Stimulated activated CD4-positive, alpha-beta T cell treated with anti-CD3 and anti-CD28 coated beads, Interleukin-4, amount 100 ng/mL, for 48 hours (primary cell): ENCODE measurements around the gene CEP350.
A peak's percentile ranks its signal among the peaks of the same experiment; 100 is the strongest.

Experiments
- DNase-seq, 2 donors: peaks; one replicate each; pipeline ENCODE4 v3.0.0-alpha.2; 2020; ENCODE audit warnings: low read depth in 2 of 2

Gene CEP350, protein sequence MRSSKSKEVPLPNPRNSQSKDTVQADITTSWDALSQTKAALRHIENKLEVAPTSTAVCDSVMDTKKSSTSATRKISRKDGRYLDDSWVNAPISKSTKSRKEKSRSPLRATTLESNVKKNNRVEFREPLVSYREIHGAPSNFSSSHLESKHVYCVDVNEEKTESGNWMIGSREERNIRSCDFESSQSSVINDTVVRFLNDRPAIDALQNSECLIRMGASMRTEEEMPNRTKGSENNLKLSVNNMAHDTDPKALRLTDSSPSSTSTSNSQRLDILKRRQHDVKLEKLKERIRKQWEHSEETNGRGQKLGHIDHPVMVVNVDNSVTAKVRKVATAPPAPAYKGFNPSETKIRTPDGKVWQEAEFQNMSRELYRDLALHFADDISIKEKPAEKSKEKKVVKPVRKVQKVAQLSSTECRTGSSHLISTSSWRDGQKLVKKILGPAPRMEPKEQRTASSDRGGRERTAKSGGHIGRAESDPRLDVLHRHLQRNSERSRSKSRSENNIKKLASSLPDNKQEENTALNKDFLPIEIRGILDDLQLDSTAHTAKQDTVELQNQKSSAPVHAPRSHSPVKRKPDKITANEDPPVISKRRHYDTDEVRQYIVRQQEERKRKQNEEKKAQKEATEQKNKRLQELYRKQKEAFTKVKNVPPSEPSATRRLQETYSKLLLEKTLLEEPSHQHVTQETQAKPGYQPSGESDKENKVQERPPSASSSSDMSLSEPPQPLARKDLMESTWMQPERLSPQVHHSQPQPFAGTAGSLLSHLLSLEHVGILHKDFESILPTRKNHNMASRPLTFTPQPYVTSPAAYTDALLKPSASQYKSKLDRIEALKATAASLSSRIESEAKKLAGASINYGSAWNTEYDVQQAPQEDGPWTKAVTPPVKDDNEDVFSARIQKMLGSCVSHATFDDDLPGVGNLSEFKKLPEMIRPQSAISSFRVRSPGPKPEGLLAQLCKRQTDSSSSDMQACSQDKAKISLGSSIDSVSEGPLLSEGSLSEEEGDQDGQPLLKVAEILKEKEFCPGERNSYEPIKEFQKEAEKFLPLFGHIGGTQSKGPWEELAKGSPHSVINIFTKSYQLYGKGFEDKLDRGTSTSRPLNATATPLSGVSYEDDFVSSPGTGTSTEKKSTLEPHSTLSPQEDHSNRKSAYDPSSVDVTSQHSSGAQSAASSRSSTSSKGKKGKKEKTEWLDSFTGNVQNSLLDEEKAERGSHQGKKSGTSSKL (N-terminal part only)

DNA sequence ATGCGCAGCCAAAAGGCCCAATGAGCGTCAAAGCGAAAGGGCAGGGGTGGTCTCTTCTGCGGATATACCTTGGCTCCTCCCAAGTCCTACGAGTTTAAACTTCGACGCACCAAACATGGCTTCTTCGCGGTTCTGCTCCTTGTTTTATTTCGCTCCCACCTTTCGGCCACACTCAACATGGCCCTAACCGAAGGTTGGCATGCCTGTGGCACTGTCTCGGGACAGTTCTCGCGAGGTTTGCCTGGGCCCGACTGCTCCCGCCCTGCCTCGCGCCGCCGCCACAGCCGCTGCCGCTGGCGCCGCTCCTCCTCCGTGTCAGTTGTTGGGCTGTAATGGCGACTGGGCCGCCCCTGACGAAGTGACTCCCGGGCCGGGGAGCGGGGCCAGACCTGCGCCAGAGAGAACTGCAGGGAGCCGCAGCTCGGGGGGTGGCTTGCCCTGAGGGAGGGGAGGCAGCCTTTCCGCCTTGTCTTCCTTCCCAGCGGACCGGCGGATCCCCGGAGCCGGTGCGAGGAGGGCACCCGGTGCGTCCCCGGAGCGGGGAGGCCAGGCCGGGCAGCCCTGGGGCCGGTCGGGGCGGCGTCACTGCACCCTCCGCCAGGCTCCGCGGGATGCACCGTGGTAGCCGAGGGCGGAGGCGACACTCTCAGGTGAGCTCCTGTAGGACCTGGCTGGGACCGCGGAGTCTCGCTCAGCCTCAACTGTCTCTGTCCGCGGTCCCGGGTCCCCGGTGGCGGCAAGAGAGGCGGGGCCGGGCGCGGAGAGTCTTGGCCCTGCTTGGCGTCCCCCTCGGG, at the start of gene CEP350:
Gene CEP350 (plus strand): TSS at position 318 of the 794 bp plus-strand sequence. CDS start 31,372 bp downstream, outside the sequence.
- DNase-seq = peak; percentile 94 to 97

DNA sequence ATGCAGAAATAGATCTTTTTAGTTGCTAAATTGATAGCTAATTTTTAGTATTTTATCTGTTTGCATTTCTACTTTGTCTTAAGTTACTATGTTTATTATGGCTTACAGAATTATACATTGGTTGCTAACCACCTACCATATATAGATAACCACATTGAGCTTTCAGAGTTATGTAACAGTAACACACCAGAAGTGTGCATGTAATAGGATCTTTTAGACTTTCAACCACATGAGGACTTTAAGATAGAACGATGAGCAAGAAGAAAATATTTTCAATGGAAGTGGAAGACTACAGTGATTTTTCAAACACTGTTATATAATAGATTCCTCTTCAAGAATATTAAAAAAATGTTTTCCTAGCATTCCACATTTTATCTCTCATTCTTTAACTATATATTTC, 43.7 kb upstream of the CEP350 start:
- DNase-seq = no peak

DNA sequence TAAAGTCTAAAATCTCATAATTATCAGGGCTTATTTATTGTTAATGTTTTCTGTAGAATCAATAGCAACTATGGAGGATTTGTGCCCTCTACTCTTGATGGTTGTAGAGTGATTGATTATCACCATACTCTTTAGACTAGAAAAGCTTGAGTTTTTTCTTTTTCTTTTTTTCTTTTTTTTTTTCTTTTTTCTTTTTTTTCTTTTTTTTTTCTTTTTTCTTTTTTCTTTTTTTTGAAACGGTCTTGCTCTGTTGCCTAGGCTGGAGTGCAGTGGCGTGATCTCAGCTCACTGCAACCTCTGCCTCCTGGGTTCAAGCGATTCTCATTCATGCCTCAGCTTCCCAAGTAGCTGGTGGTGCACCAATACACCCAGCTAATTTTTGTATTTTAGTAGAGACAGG, 42.8 kb upstream of the CEP350 start:
- DNase-seq = no peak

DNA sequence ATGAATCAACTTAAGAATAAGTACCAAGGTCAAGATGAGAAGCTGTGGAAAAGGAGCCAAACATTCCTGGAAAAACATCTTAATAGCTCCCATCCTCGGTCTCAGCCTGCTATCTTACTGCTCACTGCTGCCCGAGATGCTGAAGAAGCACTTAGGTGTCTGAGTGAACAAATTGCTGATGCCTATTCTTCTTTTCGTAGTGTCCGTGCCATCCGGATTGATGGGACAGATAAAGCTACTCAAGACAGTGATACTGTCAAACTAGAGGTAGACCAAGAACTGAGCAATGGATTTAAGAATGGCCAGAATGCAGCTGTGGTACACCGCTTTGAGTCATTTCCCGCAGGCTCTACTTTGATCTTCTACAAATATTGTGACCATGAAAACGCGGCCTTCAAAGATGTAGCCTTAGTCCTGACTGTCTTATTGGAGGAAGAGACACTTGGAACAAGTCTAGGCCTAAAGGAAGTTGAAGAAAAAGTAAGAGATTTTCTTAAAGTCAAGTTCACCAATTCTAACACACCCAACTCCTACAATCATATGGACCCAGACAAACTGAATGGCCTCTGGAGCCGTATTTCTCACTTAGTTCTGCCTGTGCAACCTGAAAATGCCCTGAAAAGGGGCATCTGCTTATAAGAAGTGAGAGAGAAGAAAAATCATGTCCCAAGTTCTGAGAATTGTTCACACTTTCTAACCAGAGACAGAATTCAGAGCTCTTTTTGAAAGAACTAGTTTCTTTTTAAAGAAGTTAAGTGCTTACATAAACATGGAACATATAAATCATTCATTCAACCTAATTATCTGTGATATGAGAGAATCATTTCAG, 36.8 kb upstream of the CEP350 start:
- DNase-seq = no peak

DNA sequence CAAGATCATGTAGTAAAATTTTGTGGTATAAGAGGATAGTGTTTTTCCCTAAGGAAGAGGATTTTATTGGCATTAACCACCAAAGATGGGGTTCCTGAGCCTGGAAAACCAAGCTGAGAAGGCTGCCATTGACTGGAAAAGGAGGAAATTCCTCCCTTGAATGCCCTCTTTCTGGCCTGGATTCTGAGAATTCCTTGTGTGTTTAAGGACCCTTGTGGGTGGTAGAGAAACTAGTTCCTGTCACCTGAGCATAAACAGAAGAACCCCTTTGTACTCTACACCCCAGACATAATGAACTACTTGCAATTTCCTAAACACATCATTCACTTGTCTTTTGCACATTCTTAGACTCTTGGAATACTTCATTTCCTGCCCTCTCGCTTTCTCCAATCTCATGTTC, 33.1 kb upstream of the CEP350 start:
- DNase-seq = no peak

DNA sequence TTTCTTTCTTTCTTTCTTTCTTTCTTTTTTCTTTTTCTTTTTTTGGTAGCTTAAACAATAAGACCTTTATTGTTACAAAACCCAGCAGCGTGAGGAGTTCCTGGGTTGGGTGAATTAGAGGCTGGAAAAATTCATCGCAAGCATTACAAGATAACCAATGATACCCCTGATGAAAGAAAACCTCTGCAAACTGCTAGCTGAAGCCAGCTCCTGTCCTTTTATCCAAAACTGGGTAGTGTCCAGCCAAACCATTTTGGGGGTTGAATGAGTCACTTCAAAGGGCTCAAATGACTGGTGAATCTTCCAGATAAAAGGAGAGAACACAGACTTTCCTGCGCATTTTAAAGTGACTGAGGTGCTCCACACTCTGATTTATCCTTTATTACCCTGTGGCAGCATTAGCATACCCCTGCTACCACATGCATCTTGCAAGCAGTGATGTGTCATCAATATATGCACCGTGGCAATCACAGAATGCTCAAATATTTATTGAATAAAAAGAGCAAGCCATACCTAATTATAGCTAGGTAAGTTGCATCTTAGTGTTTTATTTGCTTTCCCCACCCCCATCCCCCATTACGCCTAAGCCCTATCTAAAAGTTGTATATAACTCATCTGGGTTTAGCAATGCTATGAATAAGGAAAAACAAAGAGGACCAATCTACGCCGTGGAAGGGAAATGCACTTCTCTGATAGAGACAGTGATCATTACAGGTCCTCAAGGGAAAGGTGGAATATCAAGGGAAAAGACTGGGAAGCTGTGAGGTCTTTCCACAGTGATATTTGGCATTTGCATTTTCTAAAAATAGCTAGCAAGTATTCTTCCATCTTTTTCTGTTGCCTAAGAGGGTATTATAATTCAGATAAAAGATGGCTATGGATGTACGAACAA, 32.4 kb upstream of the CEP350 start:
- no peak for DNase-seq

DNA sequence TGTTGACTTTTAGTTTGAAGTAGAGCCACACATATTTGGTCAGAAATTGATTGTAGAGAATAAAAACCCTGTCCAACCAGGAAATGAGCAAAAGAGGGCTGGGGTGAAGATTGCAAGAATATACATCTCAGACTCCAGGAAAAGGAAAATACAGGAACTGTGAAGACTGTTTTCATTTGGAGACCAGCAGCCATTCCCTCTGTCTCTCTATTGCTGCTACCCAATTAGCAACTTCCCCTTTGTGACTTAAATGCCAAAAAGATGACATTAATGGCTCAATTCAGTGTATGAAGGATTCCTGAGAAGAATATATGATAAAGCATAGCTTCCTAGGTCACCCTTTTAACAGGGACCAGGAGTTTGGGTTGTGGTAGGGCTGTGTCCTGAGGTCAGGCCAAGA, 31.6 kb upstream of the CEP350 start:
- no peak for DNase-seq

DNA sequence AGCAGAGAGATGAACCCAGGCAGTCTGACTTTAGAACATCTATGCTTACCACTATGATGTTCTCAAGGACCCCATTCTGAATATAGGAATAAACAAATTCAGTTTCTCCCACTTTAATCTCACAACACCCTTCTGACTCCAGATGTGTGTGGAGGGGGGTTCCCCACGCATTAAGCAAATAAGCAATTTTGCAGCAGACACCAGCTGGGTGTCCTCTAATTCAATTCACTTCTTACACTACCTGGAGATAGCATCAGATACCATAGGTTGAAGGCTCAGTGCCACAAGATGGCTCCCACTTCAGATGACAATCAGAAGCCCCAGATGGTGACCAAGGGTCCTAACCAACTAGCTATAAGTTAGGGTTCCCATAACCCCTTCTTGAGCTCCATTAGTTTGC, 30.3 kb upstream of the CEP350 start:
- no peak for DNase-seq

DNA sequence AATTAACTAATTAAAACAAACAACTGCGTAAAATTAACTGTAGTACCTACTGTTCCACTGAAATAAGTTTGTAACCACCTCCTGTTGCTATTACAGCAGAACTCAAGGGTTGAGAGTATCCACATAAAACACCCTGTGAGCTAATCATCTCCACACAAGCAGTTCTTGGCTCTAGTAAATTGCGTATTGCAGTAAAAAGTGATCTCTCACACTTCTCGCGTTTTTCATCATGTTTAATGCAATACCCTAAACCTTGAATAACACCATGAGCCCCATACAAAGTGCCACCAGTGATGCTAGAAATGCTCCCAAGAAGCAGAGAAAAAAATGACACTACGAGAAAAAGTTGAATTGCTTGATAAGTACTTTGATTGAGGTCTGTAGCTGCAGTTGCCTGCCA, 29.3 kb upstream of the CEP350 start:
- DNase-seq = no peak

DNA sequence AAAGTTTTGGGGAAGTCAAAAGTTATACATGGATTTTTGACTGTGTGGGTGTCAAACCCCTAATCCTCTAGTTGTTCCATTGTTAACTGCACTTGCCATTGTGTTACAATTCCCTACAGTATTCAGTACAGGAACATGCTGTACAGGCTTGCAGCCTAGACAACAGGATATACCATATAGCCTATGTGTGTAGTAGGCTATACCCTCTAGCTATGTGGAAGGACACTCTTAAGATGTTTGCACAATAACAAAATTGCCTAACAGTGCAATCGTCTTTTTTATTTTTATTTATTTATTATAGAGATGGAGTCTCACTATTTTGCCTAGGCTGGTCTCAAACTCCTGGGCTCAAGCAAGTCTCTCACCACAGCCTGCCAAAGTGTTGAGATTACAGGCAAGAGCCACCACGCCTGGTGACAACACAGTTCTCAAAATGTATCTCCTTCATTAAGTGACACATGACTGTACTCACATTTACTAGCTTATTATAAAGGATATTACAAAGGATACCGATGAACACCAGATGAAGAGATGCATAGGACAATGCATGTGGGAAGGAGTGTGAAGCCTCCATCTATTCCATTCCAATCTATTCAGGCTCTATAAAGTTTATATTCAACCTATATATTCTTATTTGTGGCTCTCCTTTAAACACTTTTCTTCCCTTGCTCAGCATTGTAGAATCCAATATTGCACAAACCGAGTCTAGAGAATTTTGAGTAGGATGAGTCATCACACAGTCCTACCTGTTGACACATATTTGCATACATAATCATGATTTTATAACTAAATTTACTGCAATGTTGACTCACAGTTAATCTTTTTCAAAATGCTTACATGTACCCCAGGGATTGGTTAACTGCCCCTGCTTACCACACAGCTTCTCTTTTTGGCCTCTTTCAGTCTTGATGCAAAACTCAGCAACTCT, 28.4 kb upstream of the CEP350 start:
- no peak for DNase-seq

DNA sequence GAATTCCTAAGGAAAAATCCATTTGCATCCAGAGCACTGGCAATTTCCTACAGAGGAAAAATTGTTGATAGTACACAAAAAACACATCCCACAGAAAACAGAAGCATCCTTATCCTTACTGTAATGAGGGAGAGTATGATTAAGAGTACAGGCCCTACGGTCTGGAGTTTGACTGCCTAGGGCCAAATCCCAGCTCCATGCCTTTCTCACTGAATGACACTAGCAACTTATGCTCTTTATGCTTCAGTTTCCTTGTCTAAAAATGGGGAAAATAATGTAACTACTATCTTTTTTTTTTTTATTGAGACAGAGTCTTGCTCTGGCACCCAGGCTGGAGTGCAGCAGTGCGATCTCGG, 27.8 kb upstream of the CEP350 start:
- no peak for DNase-seq

DNA sequence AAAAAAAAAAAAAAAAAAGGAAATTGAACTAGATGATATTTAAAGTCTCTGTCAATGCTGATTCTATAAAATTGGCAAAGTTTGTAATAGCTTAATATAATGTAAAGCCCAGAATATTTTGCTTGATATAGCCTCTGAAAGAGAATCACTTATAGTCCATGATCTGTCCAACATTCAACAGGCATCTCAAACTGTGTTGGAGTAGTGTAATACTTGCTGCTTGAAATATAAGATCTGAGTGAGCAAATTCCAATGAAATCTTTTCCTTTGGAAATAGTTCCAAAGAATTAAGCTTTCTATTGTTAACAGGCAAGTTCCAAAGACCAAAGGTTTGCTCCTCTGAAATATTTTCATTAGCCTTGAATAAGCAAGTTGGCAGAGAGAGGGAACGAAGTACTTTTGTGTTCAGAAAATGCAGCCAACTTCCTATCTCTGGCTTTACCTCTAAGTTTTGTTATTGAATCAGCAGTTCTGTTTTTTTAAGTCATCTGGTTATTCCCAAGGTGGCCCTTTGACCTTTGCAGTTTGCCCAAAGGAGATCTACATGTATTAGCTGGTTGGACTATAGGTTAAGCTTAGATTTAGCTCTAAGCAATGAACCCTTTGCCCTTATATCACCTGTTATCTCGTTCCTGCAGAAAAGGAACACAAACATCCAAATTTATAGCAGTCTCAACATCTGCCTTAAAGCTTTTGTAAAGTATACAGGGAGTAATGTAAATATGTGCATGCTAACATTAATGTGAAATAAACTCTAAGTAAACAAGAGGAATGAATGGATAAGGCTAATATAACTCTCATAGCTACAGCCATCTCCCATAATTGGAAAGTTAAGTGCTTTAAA, 24.4 kb upstream of the CEP350 start:
- DNase-seq = no peak

DNA sequence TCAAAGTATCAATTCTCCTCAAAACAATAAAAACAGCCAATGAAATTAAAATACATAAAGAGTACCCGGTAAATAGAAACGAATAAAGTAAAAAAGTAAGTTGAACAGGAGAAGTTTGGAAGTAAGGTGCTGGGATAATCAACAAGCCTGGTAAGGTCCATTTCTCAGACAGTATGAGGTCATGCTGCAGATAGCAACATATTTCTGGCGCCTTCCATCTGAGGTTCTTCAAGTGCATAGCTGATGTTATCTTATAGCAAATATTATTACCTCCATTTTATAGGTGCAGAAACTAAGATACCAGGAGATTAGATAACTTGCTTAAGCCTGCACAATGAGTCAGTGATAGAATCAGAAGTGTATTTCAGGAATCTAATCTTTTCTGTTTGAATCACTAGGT, 23.7 kb upstream of the CEP350 start:
- no peak for DNase-seq

DNA sequence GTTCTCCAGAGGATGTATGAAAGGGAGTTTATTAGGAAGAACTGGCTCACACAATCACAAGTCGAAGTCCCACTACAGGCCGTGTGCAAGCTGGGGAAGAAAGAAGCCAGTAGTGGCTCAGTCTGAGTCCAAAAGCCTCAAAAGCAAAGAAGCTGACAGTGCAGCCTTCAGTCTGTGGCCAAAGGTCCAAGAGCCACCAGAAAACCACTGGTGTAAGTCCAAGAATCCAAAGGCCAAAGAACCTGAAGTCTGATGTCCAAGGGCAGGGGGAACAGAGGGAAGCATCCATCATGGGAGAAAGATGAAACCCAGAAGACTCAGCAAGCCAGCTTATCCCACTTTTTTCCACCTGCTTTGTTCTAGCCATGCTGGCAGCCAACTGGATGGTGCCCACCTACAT, 21.4 kb upstream of the CEP350 start:
- no peak for DNase-seq

DNA sequence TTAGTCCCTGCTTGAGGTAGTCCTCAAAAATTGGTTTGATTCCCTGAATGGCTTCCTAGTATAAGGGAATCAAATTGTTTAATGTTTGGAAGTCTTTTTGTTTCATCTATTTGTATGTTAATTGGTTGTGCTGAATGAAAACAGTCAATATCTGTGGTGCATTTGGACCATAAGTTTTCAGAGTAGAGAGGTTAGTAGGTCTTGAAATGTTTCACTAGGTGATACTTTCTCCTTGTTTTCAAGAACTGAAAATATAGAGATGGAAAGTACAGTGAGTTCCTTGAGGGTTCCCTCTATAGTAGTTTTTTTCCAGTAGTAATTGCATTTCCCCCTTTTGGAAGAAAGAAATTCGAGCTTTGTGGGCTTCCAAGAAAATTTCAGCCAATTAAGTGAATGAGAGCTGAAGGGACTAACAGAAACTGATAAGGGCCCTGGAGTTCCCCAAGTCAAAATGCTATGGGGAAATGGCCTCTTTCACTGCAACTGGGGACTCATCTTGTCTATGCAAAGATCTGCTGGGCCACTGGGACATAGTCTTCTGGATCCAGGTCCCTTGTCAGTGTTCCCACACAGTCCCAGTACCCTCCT, 18.6 kb upstream of the CEP350 start:
- DNase-seq = no peak

DNA sequence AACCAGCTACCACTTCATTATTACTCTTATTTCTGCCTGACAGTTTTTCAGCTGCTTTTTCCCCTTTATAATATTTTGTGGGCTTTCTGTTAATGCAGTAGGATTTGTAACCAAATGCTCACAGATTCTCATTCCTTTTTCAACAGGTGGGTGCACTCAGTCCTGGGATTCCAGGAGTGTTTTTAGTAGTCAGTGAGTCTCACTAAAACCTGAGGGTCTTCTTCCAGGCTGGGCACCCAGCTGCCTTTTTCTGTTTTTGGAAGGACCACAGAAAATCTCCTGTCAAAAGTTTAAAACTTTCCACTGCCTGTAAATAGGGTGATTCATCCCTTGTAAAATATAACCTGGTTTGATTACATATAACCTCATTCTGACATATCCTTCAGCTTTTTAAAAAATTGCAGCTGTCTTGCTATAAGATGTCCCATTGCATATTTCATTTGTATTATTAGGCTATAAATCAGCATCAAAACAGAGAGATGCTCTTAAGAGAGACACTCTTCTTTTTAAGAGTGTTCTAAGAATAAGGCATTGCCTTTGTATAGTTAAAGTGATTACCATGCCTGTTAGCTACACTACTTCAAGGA, 16.8 kb upstream of the CEP350 start:
- no peak for DNase-seq

DNA sequence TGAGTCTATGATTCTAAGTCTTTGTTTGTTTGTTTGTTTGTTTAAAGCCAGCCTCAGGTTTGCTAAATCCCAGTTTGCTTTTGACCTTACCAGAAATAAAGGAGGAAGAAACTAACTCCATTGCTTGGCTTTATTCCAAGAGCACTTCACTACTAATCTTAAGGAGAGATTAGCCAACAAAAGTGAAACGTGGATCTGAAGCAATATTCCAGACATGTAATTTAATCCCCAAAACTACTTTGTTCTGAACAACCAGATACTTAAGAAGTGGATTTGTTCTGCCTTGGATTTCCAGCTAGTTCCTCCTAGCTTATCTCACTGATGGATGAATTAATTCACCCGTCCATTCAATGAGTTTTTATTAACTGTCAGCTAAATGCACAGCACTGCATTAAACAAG, 15.9 kb upstream of the CEP350 start:
- no peak for DNase-seq
